HUES6 (cell line): ENCODE results near the gene PEBP1.

ENCODE experiments used
- H3K27ac ChIP-seq: 2 replicates; pipeline ENCODE4 v1.7.0; 2013; ENCODE audit warnings: low read depth, mild to moderate bottlenecking, low read length, inconsistent platforms
- H3K27me3 ChIP-seq: 2 replicates; pipeline ENCODE4 v1.6.1; 2013; ENCODE audit warnings: low read length; ENCODE audit not compliant: control insufficient read depth, insufficient read depth
- H3K36me3 ChIP-seq: 2 replicates; pipeline ENCODE4 v1.6.1; 2013; ENCODE audit warnings: low read length; ENCODE audit not compliant: control insufficient read depth, insufficient read depth
- H3K4me1 ChIP-seq: 2 replicates; pipeline ENCODE4 v1.6.1; 2013; ENCODE audit warnings: low read length; ENCODE audit not compliant: control insufficient read depth, insufficient read depth
- H3K4me3 ChIP-seq: 2 replicates; pipeline ENCODE4 v1.5.1; 2013; ENCODE audit warnings: low read depth, low read length
- H3K9ac ChIP-seq: one replicate; pipeline ENCODE4 v1.6.1; 2013; ENCODE audit warnings: mild to moderate bottlenecking, low read length
- H3K9me3 ChIP-seq: 2 replicates; pipeline ENCODE4 v1.6.1; 2013; ENCODE audit warnings: low read depth, low read length; ENCODE audit not compliant: control insufficient read depth, insufficient read depth

Gene PEBP1

DNA sequence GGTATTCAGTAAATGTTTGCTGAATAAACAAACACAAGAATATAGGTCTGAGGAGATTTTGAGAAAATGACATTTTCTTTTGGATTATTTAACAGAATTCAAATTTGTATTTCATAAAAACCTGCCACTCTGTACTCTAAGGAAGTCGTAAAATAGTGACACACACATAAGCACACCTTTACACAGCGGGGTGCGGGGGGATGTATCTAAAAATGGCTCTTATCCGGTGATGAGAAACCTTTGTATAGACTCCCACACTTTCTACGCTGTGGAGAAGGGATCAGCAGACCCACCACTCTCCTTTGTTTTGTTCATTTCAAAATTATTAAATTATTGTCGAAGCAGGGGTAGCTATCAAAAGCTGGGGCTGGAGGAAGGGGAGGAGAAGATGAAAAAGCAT is 58.0 kb downstream of the PEBP1 start:
- H3K4me3 ChIP-seq: no peak overlapping the region
- H3K9me3 ChIP-seq: no peaks in the 10 kb centered on the region
- H3K27me3 ChIP-seq: no peaks in the 10 kb centered on the region
- H3K9ac ChIP-seq: no peak overlapping the region
- H3K27ac ChIP-seq: no peak overlapping the region
- H3K36me3 ChIP-seq: peaks cover 3% of the 10 kb centered on the region; the same call in 1 of the 2 replicates
- H3K4me1 ChIP-seq: peaks cover 11% of the 10 kb centered on the region
